Measurements from ENCODE around the gene SERINC5. TPM values are rescaled to one million over a fixed set of nuclear protein-coding genes. Genes with fewer than 3 reads are reported as not detected.
A peak's percentile ranks its signal among the peaks of the same experiment; 100 is the strongest.
"Not testable (repeated sequence)": the region's sequence is repeated elsewhere in the genome, so short reads cannot be mapped to it uniquely, and the experiment has no call there.

SERINC5 gene
- total and polyA plus RNA-seq, 5 experiments from 2014 or later = 21.8 to 186 (median 30.6) TPM

DNA sequence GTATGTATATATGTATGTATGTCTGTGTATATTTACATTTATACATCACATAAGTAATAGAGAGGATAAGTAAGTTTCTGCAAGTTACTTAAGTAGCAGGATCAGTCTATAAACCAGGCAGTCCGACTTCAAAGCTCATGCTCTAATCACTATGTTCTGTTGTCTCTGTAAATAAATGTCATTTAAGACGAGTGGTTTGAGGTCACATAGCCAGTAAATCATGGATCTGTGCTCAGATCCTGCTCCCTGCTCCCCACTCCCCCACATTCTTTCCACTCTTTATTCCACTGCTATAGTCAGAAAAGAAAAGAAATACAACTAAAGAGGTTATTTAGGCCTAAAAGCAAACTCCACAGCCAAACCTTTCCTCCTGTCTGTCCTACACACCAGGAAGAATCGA is 90.4 kb downstream of the SERINC5 start:
- ATAC-seq (peak in 1 of 2 donors; percentile 7), DNase-seq (no peak)
- Mint-ChIP-seq H3K36me3 (peaks cover 28 to 98% (median 54%) of the 10 kb centered on the region in 3 donors), H3K27ac (peak overlapping the region in 8 of 10 donors; percentile 23 to 90 (median 78)), H3K4me3 (peak overlapping the region in 3 of 10 donors; percentile 7 to 24 (median 19)), H3K27me3 (no peaks in the 10 kb centered on the region), H3K9me3 (no peaks in the 10 kb centered on the region), H3K4me1 (peaks cover 34 to 58% (median 42%) of the 10 kb centered on the region in 4 donors)
- POLR2A ChIA-PET = interaction anchor here (0.6 to 2.5 kb wide), 8 partner anchors 10 to 90 kb away, joined by 3 to 9 read pairs (median 4); partner anchors contain the start of gene SERINC5

DNA sequence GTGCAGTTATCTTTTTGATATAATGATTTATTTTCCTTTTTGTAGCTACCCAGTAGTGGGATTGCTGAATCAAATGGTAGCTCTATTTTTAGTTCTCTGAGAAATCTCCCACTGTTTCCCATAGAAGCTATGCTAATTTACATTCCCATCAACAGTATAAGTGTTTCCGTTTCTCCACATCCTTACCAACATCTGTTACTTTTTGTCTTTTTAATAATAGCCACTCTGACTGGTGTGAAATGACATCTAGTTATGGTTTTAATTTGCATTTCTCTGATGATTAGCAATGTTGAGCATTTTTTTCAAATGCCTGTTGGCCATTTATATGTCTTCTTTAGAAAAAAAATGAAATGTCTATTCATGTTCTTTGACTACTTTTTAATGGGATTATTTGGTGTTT is 94.7 kb downstream of the SERINC5 start:
- DNase-seq = no peak
- ATAC-seq = no peak
- H3K4me3 Mint-ChIP-seq = no peak overlapping the region
- H3K36me3 Mint-ChIP-seq = peaks cover 18 to 98% (median 65%) of the 10 kb centered on the region in 3 donors
- H3K9me3 Mint-ChIP-seq = no peaks in the 10 kb centered on the region
- H3K4me1 Mint-ChIP-seq = peaks cover 20 to 57% (median 39%) of the 10 kb centered on the region in 4 donors
- POLR2A ChIA-PET = interaction anchor here (1.1 to 1.8 kb wide), 3 partner anchors 8 to 109 kb away, joined by 3 to 6 read pairs (median 3); no protein-coding TSS in a partner anchor
- peak overlapping the region in 6 of 10 donors; percentile 7 to 64 (median 38) for H3K27ac Mint-ChIP-seq
- no peaks in the 10 kb centered on the region for H3K27me3 Mint-ChIP-seq

DNA sequence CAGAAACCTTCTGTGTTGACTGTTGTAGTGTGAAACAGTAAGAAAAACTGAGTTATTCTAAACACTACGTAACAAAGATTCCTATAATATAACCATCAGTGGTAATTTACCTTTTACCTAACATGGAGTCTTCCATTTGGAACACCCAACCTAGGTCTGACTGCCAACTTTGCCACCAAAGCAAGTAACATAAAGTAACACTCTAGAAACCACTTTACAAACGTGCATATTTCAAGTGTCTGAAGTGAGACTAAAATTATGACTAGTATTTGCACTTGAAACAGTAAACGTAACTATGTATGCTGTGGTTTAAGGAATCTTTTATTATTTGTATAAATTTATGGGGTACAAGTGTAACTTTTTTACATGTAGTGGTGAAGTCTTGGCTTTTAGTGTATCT is 95.6 kb downstream of the SERINC5 start:
- Mint-ChIP-seq H3K4me1 (peaks cover 16 to 55% (median 36%) of the 10 kb centered on the region in 4 donors), H3K36me3 (peaks cover 18 to 97% (median 69%) of the 10 kb centered on the region in 3 donors), H3K27ac (peak overlapping the region in 8 of 10 donors; percentile 34 to 89 (median 72)), H3K9me3 (no peaks in the 10 kb centered on the region), H3K4me3 (peak overlapping the region in 1 of 10 donors; percentile 10), H3K27me3 (no peaks in the 10 kb centered on the region)
- POLR2A ChIA-PET = interaction anchor here (1.2 to 3.2 kb wide), 2 partner anchors 11 to 44 kb away, joined by 4 to 10 read pairs; no protein-coding TSS in a partner anchor
- ATAC-seq (no peak), DNase-seq (no peak)

DNA sequence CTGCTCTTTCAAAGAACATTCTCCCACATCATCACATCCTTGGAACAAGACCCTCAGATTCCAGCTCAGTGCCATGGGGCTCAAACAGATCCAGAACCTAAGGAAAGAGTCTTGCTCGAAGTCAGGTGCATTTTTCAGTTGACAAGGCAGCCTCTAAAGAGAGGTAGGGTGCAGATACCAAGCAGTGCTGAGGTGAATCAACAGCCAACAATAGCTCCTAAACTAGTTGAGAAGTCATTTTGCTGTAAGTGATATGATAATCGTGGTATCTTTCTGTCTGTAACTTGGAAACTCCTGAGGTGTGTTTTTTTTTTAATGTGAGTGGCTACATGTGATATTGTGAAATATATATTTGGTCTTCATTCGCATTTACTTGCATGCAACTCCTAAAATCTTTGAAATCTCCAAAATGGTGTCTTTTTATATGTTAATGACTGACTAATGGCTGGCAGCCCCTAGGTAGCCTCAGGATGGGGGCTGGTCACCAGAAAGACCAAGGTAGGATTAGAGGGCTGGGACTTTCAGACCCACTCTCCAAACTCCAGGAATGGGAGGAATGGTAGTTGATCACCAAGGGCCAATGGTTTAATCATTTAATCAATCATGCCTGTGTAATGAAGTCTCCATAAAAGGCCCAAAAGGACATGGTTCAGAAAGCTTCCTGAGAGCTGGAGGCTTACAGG is 96.6 kb downstream of the SERINC5 start:
- Mint-ChIP-seq H3K9me3 (no peaks in the 10 kb centered on the region), H3K27me3 (no peaks in the 10 kb centered on the region), H3K4me3 (peak overlapping the region in 1 of 10 donors; percentile 1), H3K27ac (peak overlapping the region; percentile 59 to 99 (median 80)), H3K4me1 (peaks cover 14 to 58% (median 35%) of the 10 kb centered on the region in 4 donors), H3K36me3 (peaks cover 18 to 97% (median 68%) of the 10 kb centered on the region in 3 donors)
- POLR2A ChIA-PET = interaction anchor here (1.1 to 3.2 kb wide), 4 partner anchors 12 to 45 kb away, joined by 3 to 10 read pairs (median 4); no protein-coding TSS in a partner anchor
- ATAC-seq = no peak
- no peak for DNase-seq

DNA sequence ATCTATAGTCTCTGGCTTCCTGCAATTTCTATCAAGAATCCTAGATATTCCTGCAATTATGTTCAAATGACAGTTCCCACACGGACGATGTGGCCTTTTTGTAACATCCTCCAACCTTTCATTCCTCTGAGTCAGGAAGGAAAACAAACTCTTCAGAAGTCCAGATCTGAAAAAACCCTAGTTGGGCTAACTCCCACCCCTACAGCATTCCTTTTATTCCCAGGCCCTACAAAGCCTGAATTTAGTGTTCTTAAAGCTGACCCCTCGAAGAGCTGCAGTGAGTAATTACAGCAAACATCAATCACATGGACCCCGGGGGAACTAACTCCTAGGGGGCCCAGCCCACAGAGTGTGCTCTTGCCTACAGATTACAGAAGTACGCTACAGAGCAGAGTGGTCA is 99.7 kb downstream of the SERINC5 start:
- DNase-seq (no peak), ATAC-seq (no peak)
- Mint-ChIP-seq H3K4me1 (peaks cover 15 to 81% (median 57%) of the 10 kb centered on the region in 4 donors), H3K4me3 (peak overlapping the region in 1 of 10 donors; percentile 30), H3K9me3 (no peaks in the 10 kb centered on the region), H3K36me3 (peaks cover under 1 to 87% (median 50%) of the 10 kb centered on the region in 3 donors), H3K27me3 (no peaks in the 10 kb centered on the region), H3K27ac (peak overlapping the region; percentile 86 to 99 (median 94))
- POLR2A ChIA-PET = interaction anchor here (1.0 to 1.2 kb wide), 5 partner anchors 12 to 100 kb away, joined by 3 to 6 read pairs (median 4); partner anchors contain the start of gene SERINC5

DNA sequence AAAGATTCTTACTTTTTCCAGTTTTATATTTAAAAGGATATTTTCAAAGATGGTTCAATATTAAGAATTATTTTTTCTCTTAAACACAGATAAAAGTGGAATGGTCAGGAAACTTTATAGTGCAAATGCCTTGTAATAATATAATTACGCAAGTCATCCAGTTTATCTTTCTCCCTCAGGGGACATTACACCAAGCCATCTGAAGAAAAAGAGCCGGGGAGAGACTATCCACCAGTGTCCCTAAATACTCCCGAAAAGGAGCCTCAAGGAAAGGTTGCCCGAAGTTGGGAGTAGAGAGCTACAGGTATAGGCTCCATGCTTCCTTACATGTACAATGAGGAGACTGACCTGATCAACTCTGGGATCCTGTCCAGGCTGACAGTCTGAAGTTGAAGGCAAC is 101.1 kb downstream of the SERINC5 start:
- peak overlapping the region in 4 of 10 donors; percentile 22 to 60 (median 30) for H3K4me3 Mint-ChIP-seq

DNA sequence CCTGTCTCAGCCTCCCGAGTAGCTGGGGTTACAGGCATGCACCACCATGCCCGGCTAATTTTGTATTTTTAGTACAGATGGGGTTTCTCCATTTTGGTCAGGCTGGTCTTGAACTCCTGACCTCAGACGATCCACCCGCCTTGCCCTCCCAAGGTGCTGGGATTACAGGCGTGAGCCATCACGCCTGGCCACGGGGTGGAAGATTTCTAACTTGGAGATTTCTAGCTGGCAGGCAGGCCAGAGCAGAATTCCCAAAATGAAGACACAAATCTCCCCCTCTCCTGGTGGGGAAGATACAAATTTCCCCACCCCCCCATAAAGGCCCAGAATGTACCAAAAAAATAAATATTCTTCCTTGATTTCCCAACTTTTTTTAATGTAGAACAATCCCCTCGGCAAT is 101.6 kb downstream of the SERINC5 start:
- POLR2A ChIA-PET = interaction anchor here (0.6 to 6.6 kb wide), 10 partner anchors 17 to 131 kb away, joined by 3 to 128 read pairs (median 6); partner anchors contain the start of gene SERINC5
- not testable (repeated sequence) for DNase-seq, H3K9me3 Mint-ChIP-seq, ATAC-seq, H3K27me3 Mint-ChIP-seq
- H3K36me3 Mint-ChIP-seq = peaks cover 12 to 88% (median 54%) of the 10 kb centered on the region in 3 donors
- H3K4me1 Mint-ChIP-seq = peaks cover 26 to 95% (median 68%) of the 10 kb centered on the region in 4 donors
- peak overlapping the region; percentile 94 to 100 (median 98) for H3K27ac Mint-ChIP-seq
- peak overlapping the region in 5 of 10 donors; percentile 22 to 84 (median 60) for H3K4me3 Mint-ChIP-seq

More for the DNA sequence above, 101.1 kb downstream of the SERINC5 start:
- Mint-ChIP-seq H3K27ac (peak overlapping the region; percentile 94 to 100 (median 98)), H3K4me1 (peaks cover 27 to 95% (median 67%) of the 10 kb centered on the region in 4 donors), H3K27me3 (no peaks in the 10 kb centered on the region), H3K36me3 (peaks cover 11 to 88% (median 55%) of the 10 kb centered on the region in 3 donors), H3K9me3 (no peaks in the 10 kb centered on the region)
- POLR2A ChIA-PET = interaction anchor here (0.6 to 6.6 kb wide), 7 partner anchors 18 to 130 kb away, joined by 3 to 128 read pairs (median 6); partner anchors contain the start of gene SERINC5
- DNase-seq = no peak
- ATAC-seq = no peak

DNA sequence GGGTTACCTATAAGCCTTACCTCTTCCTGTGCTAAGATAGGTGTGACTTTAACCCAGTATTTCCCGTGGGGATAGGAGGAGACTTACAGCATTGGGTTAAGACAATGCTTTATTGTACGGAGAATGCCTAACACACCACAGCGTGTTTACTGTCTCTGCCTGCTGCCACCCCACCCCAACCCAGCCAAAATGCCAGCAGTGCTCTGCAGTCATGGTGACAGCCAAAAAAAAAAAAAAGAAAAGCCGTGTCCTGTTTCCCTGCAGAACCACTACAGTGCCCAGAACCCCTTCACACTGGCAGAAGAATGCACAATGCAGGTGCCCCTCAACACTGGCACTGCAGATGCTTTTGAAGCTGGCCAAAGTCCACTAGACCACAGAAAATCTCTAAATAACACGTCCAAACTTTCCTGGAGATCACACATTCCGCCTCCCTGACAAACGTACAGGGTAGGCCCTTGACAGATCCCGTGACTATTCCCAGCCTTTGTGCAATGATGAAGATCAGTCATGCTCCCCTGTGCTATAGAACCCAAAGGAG is 102.2 kb downstream of the SERINC5 start:
- ATAC-seq (peak; percentile 65 to 71), DNase-seq (peak in 7 of 10 donors; percentile 23 to 77 (median 73))
- H3K27me3 Mint-ChIP-seq = no peaks in the 10 kb centered on the region
- peak overlapping the region in 9 of 10 donors; percentile 28 to 87 (median 79) for H3K4me3 Mint-ChIP-seq
- POLR2A ChIA-PET = interaction anchor here (0.6 to 6.6 kb wide), 17 partner anchors 8 to 131 kb away, joined by 3 to 128 read pairs (median 7); partner anchors contain the start of gene SERINC5
- H3K27ac Mint-ChIP-seq = peak overlapping the region; percentile 94 to 100 (median 98)
- H3K36me3 Mint-ChIP-seq = peaks cover 12 to 88% (median 49%) of the 10 kb centered on the region in 3 donors
- no peaks in the 10 kb centered on the region for H3K9me3 Mint-ChIP-seq
- peaks cover 24 to 95% (median 71%) of the 10 kb centered on the region in 4 donors for H3K4me1 Mint-ChIP-seq

DNA sequence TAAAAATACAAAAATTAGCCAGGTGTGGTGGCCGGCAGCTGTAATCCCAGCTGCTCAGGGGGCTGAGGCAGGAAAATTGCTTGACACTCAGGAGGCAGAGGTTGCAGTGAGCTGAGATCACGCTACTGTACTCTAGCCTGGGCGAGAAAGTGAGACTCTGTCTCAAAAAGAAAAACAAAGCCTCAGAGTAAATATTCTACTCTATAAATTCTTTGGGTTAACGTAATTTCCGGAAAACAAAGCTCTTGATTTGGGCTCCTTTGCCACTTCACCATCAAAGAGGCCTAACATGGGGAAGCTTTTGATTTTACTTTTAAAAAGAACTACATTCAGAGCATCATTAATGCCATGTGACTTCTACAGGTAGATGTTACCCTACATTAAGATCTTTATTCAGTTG is 103.1 kb downstream of the SERINC5 start:
- H3K27me3 Mint-ChIP-seq = no peaks in the 10 kb centered on the region
- peak overlapping the region; percentile 39 to 87 (median 78) for H3K4me3 Mint-ChIP-seq
- POLR2A ChIA-PET = interaction anchor here (0.6 to 6.6 kb wide), 24 partner anchors 9 to 263 kb away, joined by 3 to 128 read pairs (median 5); partner anchors contain the start of gene SERINC5
- ATAC-seq (peak; percentile 72 to 77), DNase-seq (peak in 7 of 10 donors; percentile 32 to 84 (median 59))
- H3K4me1 Mint-ChIP-seq = peaks cover 24 to 92% (median 69%) of the 10 kb centered on the region in 4 donors
- H3K27ac Mint-ChIP-seq = peak overlapping the region; percentile 94 to 100 (median 98)
- H3K9me3 Mint-ChIP-seq = no peaks in the 10 kb centered on the region
- peaks cover 12 to 86% (median 48%) of the 10 kb centered on the region in 3 donors for H3K36me3 Mint-ChIP-seq

DNA sequence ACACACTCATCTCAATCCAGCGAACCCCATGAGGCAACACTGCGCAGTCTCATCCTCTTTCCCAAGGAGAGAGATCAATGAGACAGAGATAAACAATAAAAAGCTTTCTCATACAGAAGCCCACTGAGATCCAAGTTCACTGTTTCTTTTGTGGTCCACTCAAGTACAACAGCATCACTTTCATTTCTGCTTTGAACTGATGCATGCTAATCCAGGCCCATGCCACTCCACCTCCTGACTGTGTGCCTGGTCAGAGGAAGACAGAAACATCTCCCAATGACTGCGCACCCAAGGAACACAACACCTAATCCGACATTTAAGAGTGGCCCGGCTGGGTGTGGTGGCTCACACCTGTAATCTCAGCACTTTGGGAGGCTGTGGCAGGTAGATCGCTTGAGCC is 104.0 kb downstream of the SERINC5 start:
- Mint-ChIP-seq H3K36me3 (peaks cover 12 to 86% (median 49%) of the 10 kb centered on the region in 3 donors), H3K27me3 (no peaks in the 10 kb centered on the region), H3K4me3 (peak overlapping the region in 8 of 10 donors; percentile 34 to 84 (median 72)), H3K9me3 (no peaks in the 10 kb centered on the region), H3K4me1 (peaks cover 30 to 96% (median 76%) of the 10 kb centered on the region in 4 donors), H3K27ac (peak overlapping the region; percentile 94 to 100 (median 98))
- DNase-seq (no peak), ATAC-seq (no peak)
- POLR2A ChIA-PET = interaction anchor here (0.6 to 6.6 kb wide), 11 partner anchors 15 to 639 kb away, joined by 3 to 128 read pairs (median 4); partner anchors contain the start of gene SERINC5

DNA sequence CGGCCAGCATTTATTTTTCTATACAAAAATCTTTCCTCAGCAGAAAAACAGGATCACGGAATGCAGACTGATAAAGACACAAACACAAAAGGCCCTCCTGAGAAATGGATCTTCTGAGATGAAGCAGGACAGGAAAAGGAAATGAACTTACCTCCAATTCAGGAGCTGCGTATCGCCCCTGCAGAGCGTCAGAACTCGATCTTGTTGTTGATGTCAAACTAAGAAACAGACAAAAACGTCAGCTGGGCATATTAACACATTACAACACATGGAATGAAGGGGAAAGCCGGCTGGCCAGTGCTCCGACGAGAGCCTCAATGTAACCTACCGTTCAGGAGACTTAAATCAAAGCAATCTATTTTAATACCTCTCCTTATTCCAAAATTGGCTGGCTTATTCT is 105.1 kb downstream of the SERINC5 start:
- H3K27ac Mint-ChIP-seq = peak overlapping the region; percentile 94 to 100 (median 98)
- H3K27me3 Mint-ChIP-seq = no peaks in the 10 kb centered on the region
- no peaks in the 10 kb centered on the region for H3K9me3 Mint-ChIP-seq
- ATAC-seq (peak in 1 of 2 donors; percentile 34), DNase-seq (peak in 6 of 10 donors; percentile 25 to 66 (median 50))
- H3K4me3 Mint-ChIP-seq = peak overlapping the region; percentile 34 to 78 (median 62)
- peaks cover 12 to 86% (median 50%) of the 10 kb centered on the region in 3 donors for H3K36me3 Mint-ChIP-seq
- H3K4me1 Mint-ChIP-seq = peaks cover 32 to 95% (median 80%) of the 10 kb centered on the region in 4 donors
- POLR2A ChIA-PET = interaction anchor here (0.7 to 6.6 kb wide), 6 partner anchors 14 to 105 kb away, joined by 3 to 128 read pairs (median 11); partner anchors contain the start of gene SERINC5

Measured in naive thymus-derived CD8-positive, alpha-beta T cell (primary cell).